Measurements from ENCODE around the gene DCTN3.

DCTN3 gene

DNA sequence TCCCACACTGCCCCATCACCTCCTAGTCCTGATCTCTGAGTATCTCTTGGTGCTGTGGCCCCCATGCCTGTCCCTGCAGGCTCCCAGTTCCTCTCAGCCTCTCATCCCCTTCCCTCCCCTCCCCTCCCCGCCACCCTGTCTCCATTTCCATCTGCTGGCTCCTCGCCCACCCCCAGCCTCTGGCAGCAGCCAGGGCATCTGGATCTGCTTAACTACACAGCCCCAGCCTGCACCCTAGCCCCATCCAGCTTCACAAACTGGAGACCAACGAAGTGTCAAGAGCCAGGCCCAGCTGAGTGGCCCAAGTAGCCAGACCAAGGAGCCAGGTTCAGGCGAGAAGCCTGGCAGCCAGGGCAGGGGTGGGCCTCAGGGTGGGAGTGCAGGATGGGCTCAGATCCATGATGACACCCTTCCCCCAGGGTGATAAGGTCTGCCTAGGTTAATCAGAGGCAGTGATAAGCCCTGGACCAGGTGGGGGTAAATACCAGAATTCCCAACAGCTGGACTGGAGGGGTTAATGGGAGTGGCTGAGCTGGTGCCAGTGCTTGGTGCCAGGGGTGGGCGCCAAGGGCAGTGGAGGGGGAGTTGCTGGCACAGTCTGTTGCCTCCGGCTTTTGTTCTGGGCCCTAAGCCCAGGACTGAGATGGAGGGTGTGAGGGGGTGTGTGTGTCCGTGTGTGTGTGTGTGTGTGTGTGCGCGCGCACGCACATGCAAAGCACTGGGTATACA, 34.2 kb upstream of the DCTN3 start:
- peaks cover 4% of the 10 kb centered on the region for H3K36me3 ChIP-seq (ENCODE audit: control insufficient read depth, insufficient read depth, low read length)
- H3K9ac ChIP-seq (ENCODE audit: low read length): no peak overlapping the region
- no peaks in the 10 kb centered on the region for H3K9me3 ChIP-seq (ENCODE audit: control insufficient read depth, low read length)
- no peaks in the 10 kb centered on the region for H3K27me3 ChIP-seq (ENCODE audit: control insufficient read depth, insufficient read depth, low read length)
- peaks cover 31% of the 10 kb centered on the region for H3K4me1 ChIP-seq (ENCODE audit: control insufficient read depth, insufficient read depth, low read length)
- H3K4me3 ChIP-seq (ENCODE audit: low read length): no peak overlapping the region

DNA sequence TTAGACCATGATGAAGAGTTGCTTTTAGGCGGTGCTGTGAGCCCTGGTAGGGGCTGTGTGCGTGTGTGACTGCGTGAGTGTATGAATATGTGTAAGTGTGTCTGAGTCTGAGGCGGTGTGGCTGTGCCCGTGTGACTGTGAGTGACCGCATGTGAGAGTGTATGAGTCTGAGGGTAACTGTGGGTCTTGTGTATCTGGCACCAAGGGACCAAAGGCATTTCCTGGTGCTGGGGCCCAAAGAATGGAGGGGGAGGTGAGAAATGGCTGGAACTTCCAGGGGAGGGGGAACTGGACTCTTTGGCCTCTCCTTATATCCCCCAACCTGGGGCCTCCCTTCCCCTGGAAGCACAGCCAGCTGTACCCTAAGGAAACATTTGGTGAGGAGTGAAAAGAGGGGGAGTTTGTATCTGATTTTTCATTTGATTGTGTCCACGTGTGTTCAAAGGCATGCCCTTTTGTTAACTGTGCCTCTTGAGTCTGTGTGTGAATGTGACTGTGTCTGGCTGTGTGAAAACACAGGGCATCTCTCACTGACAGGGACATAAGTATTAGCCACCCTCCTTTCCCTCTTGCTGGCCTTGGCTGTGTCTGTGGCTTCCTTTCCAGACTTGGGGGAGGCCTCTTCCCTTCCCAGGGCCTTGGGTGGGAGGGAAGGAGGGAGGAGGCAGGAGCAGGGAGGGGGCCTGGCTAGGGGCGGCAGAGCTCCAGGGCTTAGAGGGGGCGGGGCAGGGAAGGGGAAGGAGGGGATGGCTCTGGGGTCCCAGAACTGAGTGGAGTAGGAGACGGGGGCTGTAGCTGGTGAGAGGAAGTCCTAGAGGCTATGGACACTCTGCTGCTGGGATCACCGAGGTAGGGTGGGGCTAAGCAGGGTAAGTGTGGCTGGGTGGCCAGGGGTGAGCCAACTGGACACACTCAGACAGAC, 33.1 kb upstream of the DCTN3 start:
- H3K4me1 ChIP-seq (ENCODE audit: control insufficient read depth, insufficient read depth, low read length): peaks cover 32% of the 10 kb centered on the region
- H3K36me3 ChIP-seq (ENCODE audit: control insufficient read depth, insufficient read depth, low read length): peaks cover 11% of the 10 kb centered on the region
- H3K4me3 ChIP-seq (ENCODE audit: low read length): no peak overlapping the region
- H3K9ac ChIP-seq (ENCODE audit: low read length): no peak overlapping the region
- H3K9me3 ChIP-seq (ENCODE audit: control insufficient read depth, low read length): no peaks in the 10 kb centered on the region
- H3K27me3 ChIP-seq (ENCODE audit: control insufficient read depth, insufficient read depth, low read length): no peaks in the 10 kb centered on the region

DNA sequence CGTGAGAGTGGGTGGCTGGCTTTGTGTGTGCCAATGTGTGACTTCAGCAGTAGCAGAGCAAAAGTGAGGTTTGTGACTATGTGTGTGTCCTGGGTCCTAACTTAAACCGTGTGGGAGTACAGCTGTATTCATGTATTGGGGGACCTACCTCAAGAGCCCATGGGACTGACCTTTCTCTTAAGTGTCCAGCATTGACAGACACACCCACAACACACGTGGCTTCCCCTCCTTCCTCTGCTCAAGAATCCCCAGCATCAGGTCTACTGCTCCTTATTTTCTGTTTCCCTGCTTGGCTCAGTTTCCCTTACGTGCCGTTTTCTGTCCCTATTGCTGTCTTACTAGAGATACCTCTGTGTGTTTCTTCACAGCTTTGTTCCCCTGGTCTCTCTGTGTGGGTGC, 32.3 kb upstream of the DCTN3 start:
- H3K9me3 ChIP-seq (ENCODE audit: control insufficient read depth, low read length): no peaks in the 10 kb centered on the region
- no peaks in the 10 kb centered on the region for H3K27me3 ChIP-seq (ENCODE audit: control insufficient read depth, insufficient read depth, low read length)
- H3K4me1 ChIP-seq (ENCODE audit: control insufficient read depth, insufficient read depth, low read length): peaks cover 40% of the 10 kb centered on the region
- peaks cover 11% of the 10 kb centered on the region for H3K36me3 ChIP-seq (ENCODE audit: control insufficient read depth, insufficient read depth, low read length)
- H3K4me3 ChIP-seq (ENCODE audit: low read length): no peak overlapping the region
- no peak overlapping the region for H3K9ac ChIP-seq (ENCODE audit: low read length)

DNA sequence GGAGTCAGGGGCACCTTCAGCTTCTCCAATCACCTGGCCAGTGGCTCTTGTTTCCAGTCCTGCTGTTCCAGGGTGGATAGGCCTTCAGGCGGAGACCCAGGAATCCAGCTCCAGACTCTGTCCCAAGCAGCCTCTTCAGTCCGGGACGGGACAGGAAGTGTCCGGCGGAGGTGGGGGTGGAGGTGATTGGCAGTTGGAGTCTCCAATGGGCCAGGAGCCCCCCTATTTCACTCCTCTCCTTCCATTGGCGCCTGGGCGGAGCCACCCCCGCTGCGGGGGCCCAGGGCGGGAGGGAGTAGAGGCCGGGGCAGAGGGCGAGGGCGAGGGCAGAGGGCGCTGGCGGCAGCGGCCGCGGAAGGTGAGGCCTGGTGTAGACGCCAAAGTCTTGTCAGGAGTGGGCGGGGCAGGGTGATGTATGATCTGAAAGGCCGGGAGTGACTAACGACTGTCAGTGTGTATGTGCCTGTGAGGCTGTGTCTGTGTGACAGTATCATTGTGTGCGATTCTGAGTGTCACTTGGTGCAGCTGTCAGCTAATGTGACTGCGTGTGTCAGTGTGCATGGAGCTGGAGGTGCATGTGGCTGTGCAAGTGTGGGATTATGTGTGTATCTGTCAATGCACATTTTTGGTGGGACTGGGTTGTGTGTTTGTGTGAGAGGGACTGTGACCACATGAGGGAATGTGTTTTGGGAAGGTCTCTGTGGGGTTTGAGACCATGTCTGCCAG, 31.7 kb upstream of the DCTN3 start, which contains the start of gene IL11RA:
Gene IL11RA (plus strand): TSS at position 310 of the 726 bp plus-strand sequence. CDS start 3,033 bp downstream, outside the sequence.
- peaks cover 11% of the 10 kb centered on the region for H3K36me3 ChIP-seq (ENCODE audit: control insufficient read depth, insufficient read depth, low read length)
- H3K4me1 ChIP-seq (ENCODE audit: control insufficient read depth, insufficient read depth, low read length): peaks cover 45% of the 10 kb centered on the region
- H3K9ac ChIP-seq (ENCODE audit: low read length): peak within 1 kb of the TSS; percentile 37
- H3K27me3 ChIP-seq (ENCODE audit: control insufficient read depth, insufficient read depth, low read length): no peaks in the 10 kb centered on the region
- H3K4me3 ChIP-seq (ENCODE audit: low read length): no peak within 1 kb of the TSS
- no peaks in the 10 kb centered on the region for H3K9me3 ChIP-seq (ENCODE audit: control insufficient read depth, low read length)

DNA sequence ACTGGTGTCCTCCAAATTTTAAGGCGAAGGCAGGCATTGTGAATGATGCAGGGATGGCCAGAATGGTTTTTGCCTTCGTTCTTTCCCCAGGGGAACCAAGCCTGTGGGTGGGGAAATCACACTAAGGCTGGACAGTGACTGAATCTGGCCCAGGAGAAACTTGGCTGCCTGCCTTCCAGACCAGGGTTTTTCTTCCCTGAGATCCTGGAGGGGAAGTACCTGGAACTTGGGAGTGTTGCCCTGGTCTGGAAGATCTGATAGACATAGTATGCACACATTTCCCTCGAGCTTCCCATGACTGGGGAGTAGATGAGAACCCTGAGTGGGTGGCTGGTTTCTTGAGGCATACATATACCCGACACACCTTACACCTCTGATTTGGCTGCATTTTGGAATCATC, 31.0 kb upstream of the DCTN3 start:
- H3K36me3 ChIP-seq (ENCODE audit: control insufficient read depth, insufficient read depth, low read length): peaks cover 11% of the 10 kb centered on the region
- no peaks in the 10 kb centered on the region for H3K27me3 ChIP-seq (ENCODE audit: control insufficient read depth, insufficient read depth, low read length)
- no peak overlapping the region for H3K4me3 ChIP-seq (ENCODE audit: low read length)
- peak overlapping the region; percentile 37 for H3K9ac ChIP-seq (ENCODE audit: low read length)
- no peaks in the 10 kb centered on the region for H3K9me3 ChIP-seq (ENCODE audit: control insufficient read depth, low read length)
- H3K4me1 ChIP-seq (ENCODE audit: control insufficient read depth, insufficient read depth, low read length): peaks cover 48% of the 10 kb centered on the region

DNA sequence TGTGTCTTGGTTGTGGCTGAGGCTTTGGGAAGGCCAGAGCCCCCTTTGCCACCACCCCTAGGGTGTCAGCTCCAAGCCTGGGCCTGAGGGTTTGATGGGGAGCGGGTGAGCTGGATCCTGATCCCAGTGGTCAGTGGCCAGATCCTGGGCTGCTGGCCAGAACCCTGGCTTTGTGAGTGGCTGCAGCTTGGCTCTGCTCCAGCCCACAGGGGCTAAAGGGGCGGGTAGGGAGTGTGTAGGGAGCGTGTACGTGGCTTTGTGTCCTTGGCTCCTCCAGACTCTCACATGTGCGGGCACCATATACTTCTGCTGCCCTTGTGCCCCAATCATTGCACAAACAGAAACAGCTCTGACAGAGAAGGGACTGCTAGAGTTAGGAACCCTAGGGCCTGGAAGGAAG, 30.5 kb upstream of the DCTN3 start:
- Histone ChIP-seq H3K9me3 (ENCODE audit: control insufficient read depth, low read length) (no peaks in the 10 kb centered on the region), H3K9ac (ENCODE audit: low read length) (no peak overlapping the region), H3K36me3 (ENCODE audit: control insufficient read depth, insufficient read depth, low read length) (peaks cover 11% of the 10 kb centered on the region), H3K27me3 (ENCODE audit: control insufficient read depth, insufficient read depth, low read length) (no peaks in the 10 kb centered on the region), H3K4me1 (ENCODE audit: control insufficient read depth, insufficient read depth, low read length) (peaks cover 52% of the 10 kb centered on the region), H3K4me3 (ENCODE audit: low read length) (no peak overlapping the region)

DNA sequence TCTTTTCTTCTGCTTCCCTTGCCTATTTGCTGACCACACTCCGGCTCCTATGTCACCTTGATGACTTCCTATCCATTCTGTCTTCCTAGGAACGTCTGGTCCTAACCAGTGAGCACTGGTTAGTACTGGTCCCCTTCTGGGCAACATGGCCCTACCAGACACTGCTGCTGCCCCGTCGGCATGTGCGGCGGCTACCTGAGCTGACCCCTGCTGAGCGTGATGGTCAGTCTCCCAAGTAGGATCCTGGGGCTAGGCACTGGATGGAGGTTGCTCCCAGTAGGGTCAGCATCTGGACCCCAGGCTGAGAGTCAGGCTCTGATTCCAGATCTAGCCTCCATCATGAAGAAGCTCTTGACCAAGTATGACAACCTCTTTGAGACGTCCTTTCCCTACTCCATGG, 28.4 kb upstream of the DCTN3 start:
- no peaks in the 10 kb centered on the region for H3K27me3 ChIP-seq (ENCODE audit: control insufficient read depth, insufficient read depth, low read length)
- H3K9me3 ChIP-seq (ENCODE audit: control insufficient read depth, low read length): no peaks in the 10 kb centered on the region
- H3K4me3 ChIP-seq (ENCODE audit: low read length): no peak overlapping the region
- peaks cover 11% of the 10 kb centered on the region for H3K36me3 ChIP-seq (ENCODE audit: control insufficient read depth, insufficient read depth, low read length)
- H3K9ac ChIP-seq (ENCODE audit: low read length): no peak overlapping the region
- H3K4me1 ChIP-seq (ENCODE audit: control insufficient read depth, insufficient read depth, low read length): peaks cover 47% of the 10 kb centered on the region

DNA sequence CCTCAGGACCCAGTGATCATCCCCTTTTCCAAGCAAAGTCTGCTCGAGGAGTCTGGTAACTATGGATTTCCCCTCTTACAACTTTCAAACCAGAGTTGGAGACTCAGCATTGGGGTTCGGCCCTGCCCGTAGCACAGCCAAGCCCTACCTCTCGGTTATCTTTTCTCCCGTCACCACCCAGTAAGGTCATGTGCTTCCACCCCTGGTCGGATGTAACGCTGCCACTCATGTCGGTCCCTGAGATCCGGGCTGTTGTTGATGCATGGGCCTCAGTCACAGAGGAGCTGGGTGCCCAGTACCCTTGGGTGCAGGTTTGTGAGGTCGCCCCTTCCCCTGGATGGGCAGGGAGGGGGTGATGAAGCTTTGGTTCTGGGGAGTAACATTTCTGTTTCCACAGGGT, 27.4 kb upstream of the DCTN3 start:
- Histone ChIP-seq H3K36me3 (ENCODE audit: control insufficient read depth, insufficient read depth, low read length) (peaks cover 11% of the 10 kb centered on the region), H3K27me3 (ENCODE audit: control insufficient read depth, insufficient read depth, low read length) (no peaks in the 10 kb centered on the region), H3K9ac (ENCODE audit: low read length) (peak overlapping the region; percentile 73), H3K9me3 (ENCODE audit: control insufficient read depth, low read length) (no peaks in the 10 kb centered on the region), H3K4me3 (ENCODE audit: low read length) (peak overlapping the region; percentile 94), H3K4me1 (ENCODE audit: control insufficient read depth, insufficient read depth, low read length) (peaks cover 39% of the 10 kb centered on the region)

DNA sequence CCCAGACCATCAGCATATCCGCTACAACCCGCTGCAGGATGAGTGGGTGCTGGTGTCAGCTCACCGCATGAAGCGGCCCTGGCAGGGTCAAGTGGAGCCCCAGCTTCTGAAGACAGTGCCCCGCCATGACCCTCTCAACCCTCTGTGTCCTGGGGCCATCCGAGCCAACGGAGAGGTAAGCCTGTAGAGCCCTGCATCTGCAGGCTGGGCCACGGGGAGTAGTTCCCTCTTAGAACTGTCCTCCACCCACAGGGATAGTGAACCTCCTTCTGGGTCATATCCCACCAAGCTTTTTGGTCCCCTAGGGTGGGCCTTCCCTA, 26.7 kb upstream of the DCTN3 start:
- no peaks in the 10 kb centered on the region for H3K27me3 ChIP-seq (ENCODE audit: control insufficient read depth, insufficient read depth, low read length)
- no peaks in the 10 kb centered on the region for H3K9me3 ChIP-seq (ENCODE audit: control insufficient read depth, low read length)
- peaks cover 33% of the 10 kb centered on the region for H3K4me1 ChIP-seq (ENCODE audit: control insufficient read depth, insufficient read depth, low read length)
- peak overlapping the region; percentile 73 for H3K9ac ChIP-seq (ENCODE audit: low read length)
- H3K36me3 ChIP-seq (ENCODE audit: control insufficient read depth, insufficient read depth, low read length): peaks cover 11% of the 10 kb centered on the region
- H3K4me3 ChIP-seq (ENCODE audit: low read length): peak overlapping the region; percentile 94

DNA sequence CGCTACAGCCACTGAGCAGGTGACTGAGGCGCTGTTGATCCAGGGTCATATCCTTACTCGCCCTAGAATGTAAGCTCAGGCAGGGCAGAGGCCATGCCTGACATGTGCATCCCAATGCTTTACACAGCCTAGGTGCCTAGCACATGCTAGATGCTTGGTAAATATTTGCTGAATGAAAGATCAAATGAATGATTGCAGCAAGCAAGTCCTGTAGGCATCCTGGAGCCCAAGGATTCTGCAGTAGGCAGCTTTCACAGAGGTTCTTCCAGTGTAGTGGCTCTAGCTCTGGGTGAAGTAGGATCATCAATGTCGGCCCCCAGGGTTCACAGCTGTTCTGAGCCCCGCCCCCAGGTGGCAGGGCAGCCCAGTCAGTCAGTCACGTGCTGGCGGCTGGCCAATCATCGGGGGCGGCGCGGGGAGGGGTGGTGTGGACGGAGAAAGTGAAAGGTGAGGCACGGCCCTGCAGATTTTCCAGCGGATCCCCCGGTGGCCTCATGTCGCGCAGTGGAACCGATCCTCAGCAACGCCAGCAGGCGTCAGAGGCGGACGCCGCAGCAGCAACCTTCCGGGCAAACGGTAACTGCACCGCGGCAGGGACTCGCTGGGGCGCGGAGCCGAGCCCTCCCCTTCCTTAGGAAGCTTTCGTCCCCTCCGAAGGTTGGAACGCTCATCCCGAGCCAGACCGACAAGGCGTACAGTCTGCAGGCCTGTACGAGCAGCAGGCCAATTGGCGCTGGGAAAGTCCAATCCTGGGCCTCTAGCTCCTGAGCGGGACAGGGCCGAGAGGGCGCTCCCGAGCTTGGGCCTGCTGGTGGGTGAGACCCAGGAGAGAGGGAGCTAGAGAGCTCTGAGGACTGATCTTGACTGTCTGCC, 26.2 kb upstream of the DCTN3 start, which contains the start of gene GALT:
Gene GALT (plus strand): TSS at position 465 of the 873 bp plus-strand sequence. CDS start 30 bp downstream, at position 495.
- no peaks in the 10 kb centered on the region for H3K9me3 ChIP-seq (ENCODE audit: control insufficient read depth, low read length)
- H3K27me3 ChIP-seq (ENCODE audit: control insufficient read depth, insufficient read depth, low read length): no peaks in the 10 kb centered on the region
- peaks cover 27% of the 10 kb centered on the region for H3K4me1 ChIP-seq (ENCODE audit: control insufficient read depth, insufficient read depth, low read length)
- peak within 1 kb of the TSS; percentile 73 for H3K9ac ChIP-seq (ENCODE audit: low read length)
- H3K4me3 ChIP-seq (ENCODE audit: low read length): peak within 1 kb of the TSS; percentile 94
- peaks cover 11% of the 10 kb centered on the region for H3K36me3 ChIP-seq (ENCODE audit: control insufficient read depth, insufficient read depth, low read length)

DNA sequence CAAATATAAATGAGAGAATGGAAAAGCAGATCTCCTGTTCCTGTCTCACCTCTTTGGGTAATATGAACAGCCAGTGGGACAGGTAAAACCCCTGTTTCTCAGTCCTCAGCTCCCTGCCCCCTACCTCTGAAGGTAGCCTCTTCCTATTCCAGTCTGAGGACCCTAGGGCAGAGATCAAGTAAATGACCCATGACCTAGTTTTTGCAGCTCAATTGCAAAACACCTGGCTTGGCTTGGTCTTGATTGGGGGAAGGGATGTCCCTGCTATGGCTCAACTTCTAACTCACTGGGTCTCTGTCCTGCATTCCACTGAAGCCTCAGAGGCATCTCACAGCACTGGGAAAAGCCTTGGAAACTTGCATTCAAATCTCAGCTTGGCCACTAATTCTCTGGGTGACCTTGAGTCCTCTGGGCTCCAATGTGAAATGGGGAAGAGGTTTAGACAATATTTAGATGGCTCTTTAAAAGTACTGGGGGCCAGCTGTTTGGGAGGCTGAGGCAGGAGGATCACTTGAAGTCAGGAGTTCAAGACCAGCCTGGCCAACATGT, 24.5 kb upstream of the DCTN3 start:
- no peaks in the 10 kb centered on the region for H3K9me3 ChIP-seq (ENCODE audit: control insufficient read depth, low read length)
- H3K27me3 ChIP-seq (ENCODE audit: control insufficient read depth, insufficient read depth, low read length): no peaks in the 10 kb centered on the region
- no peak overlapping the region for H3K9ac ChIP-seq (ENCODE audit: low read length)
- H3K36me3 ChIP-seq (ENCODE audit: control insufficient read depth, insufficient read depth, low read length): peaks cover 11% of the 10 kb centered on the region
- no peak overlapping the region for H3K4me3 ChIP-seq (ENCODE audit: low read length)
- peaks cover 21% of the 10 kb centered on the region for H3K4me1 ChIP-seq (ENCODE audit: control insufficient read depth, insufficient read depth, low read length)

All from mucosa of stomach (tissue), 1 donor.